Mesenteric fat pad (tissue), 1 donor: ENCODE measurements around the gene RABL3. TPM values are rescaled to one million over a fixed set of nuclear protein-coding genes. Genes with fewer than 3 reads are reported as not detected.
"Not testable (repeated sequence)": the region's sequence is repeated elsewhere in the genome, so short reads cannot be mapped to it uniquely, and the experiment has no call there.

ENCODE experiments used
- DNase-seq: peaks from one replicate; pipeline ENCODE4 v3.0.0-alpha.2; 2020; ENCODE audit warnings: low spot score
- long read RNA-seq: library from polyadenylated mRNA; unstranded; transcript quantifications from one replicate; pipeline ENCODE4 v2.0.0, GENCODE V29; 2020
- total RNA-seq: library from RNA; stranded (reverse); fragmentation: NEBNext Ultra II Directional; extraction: Animal tissue kit (Norgen Biotek cat#: 25700); gene quantifications from one replicate; pipeline ENCODE4 v1.2.1, GENCODE V29; 2021
- donor health status: DM: yes; HTN: yes; CAD: no.

RABL3 gene
- total RNA-seq: 29.6 TPM
- long read RNA-seq, transcript RABL3-201 (8 exons, 3,883 nt): major isoform, 30 of 39 reads
- long read RNA-seq, partial matches to known transcripts: 2 of 39 reads
- long read RNA-seq, other reads (novel, unspliced or antisense): 4 of 39 reads

GRCh38 chr3:120742198-120742848, at the start of gene RABL3, which contains the start of gene GTF2E1:
TSS of gene RABL3 (minus strand) at chr3:120742516. CDS start at chr3:120742507, 9 bp downstream.
TSS of gene GTF2E1 (plus strand) at chr3:120742744. CDS start at chr3:120750553, 7,809 bp downstream.
- DNase-seq: peak; percentile 95

DNA sequence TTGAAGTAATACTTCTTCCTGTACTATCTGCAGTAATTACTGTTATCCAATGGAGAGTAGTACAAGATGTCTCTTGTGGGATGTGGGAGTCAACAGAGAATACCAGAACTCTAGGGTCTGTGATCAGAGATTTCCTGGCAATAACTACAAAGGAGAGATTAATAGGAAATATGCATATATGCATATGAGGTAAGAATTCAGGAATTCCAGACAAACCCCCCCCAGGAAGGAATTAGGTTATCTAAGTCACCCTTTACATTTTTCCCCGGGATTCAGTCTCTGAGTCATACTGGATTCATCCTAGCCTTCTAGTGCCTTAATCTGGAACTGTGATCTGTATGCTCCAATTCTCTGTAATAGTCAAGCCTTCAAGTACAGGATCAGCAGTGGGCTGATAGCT, 49.6 kb upstream of the RABL3 start:
- DNase-seq: no peak

DNA sequence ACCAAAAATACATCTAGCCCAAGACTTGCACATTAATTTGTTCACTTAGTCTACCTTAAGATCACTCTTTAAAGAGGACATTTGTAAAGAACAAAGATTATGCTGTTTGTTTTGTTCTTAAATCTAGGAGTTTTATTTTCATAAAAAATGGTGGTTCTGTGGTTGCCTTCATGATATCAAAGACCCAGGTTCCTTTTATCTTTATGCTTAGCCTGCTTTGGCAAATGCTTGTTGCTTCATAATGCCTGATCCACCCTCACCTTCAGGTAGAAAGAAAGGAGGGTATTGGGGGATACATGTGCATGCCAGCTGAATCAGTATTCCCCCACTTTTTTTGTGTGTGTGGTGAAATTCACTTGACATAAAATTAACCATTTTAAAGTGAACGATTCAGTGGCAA, 48.7 kb upstream of the RABL3 start:
- no peak for DNase-seq

DNA sequence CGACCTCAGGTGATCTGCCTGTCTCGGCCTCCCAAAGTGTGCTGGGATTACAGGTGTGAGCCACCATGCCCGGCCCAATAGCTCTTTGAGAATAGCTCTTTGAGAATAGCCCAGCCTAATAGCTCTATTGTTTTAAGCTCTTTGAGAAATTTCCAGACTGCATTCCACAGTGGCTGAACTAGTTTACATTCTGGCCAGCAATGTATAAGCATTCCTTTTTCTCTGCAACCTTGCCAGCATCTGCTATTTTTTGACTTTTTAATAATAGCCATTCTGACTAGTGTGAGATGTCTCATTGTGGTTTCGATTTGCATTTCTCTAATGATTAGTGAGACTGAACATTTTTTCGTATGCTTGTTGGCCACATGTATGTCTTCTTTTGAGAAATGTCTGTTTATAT, 43.5 kb upstream of the RABL3 start:
- not testable (repeated sequence) for DNase-seq

GRCh38 chr3:120780977-120781376, 38.7 kb upstream of the RABL3 start:
- no peak for DNase-seq

GRCh38 chr3:120778776-120779175, 36.5 kb upstream of the RABL3 start:
- no peak for DNase-seq

GRCh38 chr3:120775411-120775810, 33.1 kb upstream of the RABL3 start:
- no peak for DNase-seq

- DNase-seq: no peak
Measured at GRCh38 chr3:120773932-120774331, 31.6 kb upstream of the RABL3 start.

GRCh38 chr3:120772081-120772480, 29.8 kb upstream of the RABL3 start:
- no peak for DNase-seq

GRCh38 chr3:120770891-120771290, 28.6 kb upstream of the RABL3 start:
- DNase-seq: no peak

- DNase-seq: no peak
Measured at GRCh38 chr3:120769436-120769835, 27.1 kb upstream of the RABL3 start.

DNA sequence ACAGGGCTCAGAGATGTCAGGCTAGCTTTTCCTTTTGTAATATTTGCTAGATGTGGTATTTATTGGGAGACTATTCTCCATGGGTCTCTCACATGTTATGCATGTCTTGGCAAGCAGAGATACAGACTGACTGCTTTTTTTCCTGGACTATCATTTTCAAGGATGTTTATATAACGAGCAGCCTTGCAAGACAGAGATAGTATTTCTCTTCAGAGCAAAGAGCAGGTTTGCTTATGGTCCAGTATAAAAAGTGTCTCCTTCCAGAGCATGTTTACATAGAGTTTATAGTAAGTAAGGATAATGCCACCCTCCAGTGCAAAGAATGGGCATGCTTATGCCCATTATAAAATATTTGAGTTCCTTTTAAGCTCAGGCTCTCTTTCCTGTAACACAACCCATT, 24.8 kb upstream of the RABL3 start:
- DNase-seq: no peak

GRCh38 chr3:120766576-120766975, 24.3 kb upstream of the RABL3 start:
- DNase-seq: no peak

DNA sequence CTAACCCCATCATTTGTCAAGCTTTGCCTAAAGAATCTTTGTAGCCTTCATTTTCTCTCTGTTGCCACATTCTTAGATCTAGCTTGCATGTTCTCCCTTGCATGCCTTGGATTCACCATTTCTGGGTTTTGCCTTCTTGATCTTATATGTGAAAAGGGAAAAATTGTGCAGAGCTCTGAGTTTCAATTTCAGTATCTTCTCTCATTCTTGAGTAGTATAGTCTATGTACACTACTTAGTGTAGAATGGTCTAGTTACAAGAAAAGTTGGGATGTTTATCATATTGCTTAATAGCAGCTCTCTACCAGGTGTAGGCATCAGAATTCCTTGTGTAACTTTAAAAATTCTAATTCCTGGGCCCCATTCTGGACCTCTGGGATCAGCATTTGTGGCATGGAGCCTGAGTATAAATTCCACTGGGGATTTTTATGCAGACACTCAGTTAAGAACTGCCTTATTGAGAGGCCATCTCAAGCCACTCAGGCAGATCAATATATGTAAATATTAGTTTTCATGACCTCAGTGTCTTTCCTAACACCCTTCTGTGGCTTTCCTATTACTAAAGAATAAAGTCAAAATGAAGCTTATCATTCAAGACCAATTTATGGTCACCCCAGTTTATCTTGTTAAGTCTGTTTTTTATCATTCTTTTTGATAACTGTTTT, 23.6 kb upstream of the RABL3 start:
- no peak for DNase-seq

DNA sequence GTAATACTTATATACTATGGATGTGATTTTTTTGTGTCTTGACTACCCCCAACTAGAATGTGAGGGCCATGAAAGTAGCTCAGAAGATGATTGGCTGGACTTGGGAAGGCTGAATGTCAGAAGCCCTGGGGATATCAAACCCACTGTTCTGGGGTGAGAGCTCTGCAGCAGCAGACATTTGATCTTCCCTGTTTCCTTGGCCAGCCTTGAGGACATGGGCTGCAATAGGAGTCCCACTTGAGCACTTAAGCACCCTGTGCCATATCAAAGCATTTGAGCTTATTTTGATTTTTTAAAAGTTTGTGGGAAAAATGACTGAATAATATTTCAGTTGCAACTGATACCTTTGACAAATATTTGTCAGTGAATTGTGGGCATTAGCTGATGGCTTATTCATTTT, 21.9 kb upstream of the RABL3 start:
- no peak for DNase-seq

DNA sequence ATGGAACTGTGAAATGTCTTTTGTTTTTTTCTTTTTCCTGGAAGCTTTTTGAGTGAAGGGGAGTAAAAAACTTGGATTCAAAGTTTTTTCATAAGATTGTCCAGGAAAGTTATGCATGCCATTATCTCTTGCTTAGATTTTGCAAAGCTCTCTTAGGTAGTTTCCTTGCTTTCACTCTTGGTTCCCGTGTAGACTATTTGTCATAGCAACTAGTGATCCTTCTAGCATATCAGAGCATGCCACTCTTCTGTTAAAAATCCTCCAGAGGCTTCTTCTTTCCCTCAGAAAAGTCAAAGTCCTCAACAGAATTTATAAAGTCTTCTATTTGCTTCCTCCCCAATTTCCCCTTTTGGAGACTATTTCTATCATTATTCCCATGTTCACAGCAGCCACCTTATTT, 21.3 kb upstream of the RABL3 start:
- DNase-seq: no peak

GRCh38 chr3:120762615-120763014, 20.3 kb upstream of the RABL3 start:
- DNase-seq: no peak

GRCh38 chr3:120758551-120758950, 16.2 kb upstream of the RABL3 start:
- not testable (repeated sequence) for DNase-seq

DNA sequence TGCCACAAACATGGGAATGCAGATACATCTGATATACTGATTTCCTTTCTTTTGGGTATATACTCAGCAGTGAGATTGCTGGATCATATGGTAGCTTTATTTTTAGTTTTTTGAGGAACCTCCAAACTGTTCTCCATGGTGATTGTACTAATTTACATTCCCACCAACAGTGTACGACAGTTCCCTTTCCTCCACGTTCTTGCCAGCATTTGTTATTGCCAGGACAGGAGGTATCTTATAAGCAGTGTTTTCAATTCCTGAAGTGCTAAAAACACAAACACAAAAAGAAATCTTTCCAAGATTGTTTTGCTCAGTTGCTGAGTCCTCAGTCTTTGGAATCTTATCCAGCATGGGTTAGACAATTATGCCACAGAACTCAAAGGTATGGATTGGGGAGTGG, 13.7 kb upstream of the RABL3 start:
- DNase-seq: no peak

GRCh38 chr3:120753810-120754209, 11.5 kb upstream of the RABL3 start:
- DNase-seq: no peak

DNA sequence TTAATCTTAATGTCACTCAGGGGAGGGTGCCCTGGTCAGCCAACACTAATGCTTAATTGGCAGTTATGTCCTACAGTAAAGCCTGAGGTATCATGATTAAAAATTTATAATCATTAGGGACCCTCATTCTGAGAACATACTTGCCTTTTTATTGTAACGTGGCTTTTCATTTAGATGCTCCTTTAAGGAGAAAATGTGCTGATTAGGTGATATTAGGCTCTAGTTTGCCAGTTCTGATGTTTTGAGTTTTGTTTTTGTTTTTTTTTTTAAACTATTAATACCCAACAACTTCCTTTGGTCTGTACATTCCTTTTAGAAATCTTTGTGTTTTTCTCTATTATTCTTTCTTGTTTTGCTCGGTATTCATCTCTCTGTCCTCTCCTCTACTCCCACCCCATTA, 10.5 kb upstream of the RABL3 start:
- no peak for DNase-seq

DNA sequence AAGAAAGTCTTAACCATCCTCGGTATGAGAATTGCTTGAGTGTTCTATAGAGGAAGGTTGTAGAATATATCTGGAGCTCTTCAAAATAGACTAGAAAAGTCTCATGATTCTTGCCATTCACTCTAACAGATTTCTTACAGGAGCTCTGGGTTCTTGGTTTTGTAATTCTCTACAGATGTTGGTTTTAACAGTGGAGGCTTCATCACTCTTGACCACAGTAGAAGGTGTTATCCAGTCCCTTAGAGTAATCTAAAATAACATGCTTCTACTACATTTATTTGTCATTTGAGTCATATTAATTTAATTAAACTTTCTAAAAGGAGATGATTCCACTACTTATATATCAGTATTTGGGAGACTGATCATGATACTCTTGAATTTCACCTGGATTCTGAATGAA, 9.9 kb upstream of the RABL3 start:
- no peak for DNase-seq

DNA sequence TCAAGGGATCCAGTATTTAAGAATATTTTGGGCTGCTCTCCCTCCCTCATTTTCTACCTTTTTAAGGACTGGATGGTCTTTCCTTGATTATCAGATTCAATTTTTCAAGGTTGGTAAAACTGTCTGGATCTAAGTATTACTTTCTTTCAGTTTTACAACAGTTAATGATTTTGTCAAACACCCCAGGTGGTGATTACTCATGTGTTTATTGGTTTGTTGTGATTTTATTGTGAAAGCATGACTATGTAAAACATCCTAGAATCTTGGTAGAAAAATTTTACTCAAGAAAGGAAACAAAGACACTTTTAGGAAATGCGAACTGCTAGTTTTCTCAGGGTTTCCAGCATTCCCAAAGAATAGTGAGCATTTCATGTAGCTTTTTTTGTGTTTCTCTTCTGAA, 7.5 kb upstream of the RABL3 start:
- no peak for DNase-seq
